GM18867 (cell line): ENCODE measurements around the gene RANBP9.

Experiments
- ATAC-seq: cut with Tn5 transposase; IDR thresholded peaks from one replicate; pipeline ENCODE4 v1.9.1; 2021; ENCODE audit warnings: mild to moderate bottlenecking, moderate library complexity; ENCODE audit not compliant: unreplicated experiment

The RANBP9 gene

DNA sequence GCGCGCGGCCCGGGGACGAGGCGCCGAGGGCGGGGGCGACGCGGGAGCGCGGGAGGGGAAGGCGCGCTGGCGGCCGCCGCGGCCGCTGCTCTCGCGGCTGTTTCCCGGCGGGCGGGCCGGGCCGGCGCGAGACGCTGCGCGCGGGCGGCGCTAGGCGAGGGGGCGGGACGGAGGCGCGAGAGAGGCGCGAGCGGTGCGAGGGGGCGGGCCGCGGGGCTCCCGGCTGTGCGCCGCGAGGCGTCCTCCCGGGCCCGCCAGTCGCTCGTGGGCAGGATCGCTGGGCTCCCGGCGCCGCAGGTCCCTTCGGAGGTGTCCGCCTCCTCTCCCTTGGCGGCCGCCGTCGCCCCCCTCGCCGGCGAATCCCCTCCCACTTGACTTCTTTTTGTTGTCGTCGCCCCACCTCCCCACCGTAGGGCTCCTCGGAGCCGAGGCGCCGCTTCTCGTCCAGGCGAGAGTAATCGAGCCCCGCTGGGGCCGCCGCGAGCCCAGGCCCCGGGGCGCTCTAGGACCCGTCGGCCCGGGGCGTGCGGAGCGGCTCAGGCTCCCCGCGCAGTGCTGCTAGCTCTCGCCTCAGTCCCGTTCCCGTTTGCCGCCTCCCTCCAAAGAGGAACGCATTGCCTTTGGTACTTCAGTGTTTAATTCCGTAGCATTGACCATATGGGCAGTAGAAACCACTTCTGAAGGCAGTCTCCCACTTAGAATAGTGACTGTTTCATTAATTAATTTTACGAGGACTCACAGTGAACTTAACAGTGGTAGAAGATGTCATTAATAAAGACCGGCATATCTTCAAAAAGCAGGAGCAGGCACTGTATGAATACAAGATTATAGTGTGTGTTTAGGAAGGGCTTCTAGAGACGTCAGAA, at the start of gene RANBP9:
TSS of gene RANBP9 (minus strand) at position 103 of the 866 bp plus-strand sequence. CDS start 330 bp downstream, outside the sequence.
- ATAC-seq = peak; percentile 78

- ATAC-seq = no peak
Observed at GRCh38 chr6:13760307-13761304, 49.0 kb upstream of the RANBP9 start.

- no peak for ATAC-seq
Observed at GRCh38 chr6:13759025-13759424, 47.4 kb upstream of the RANBP9 start.

GRCh38 chr6:13754644-13755043, 43.0 kb upstream of the RANBP9 start:
- no peak for ATAC-seq

- no peak for ATAC-seq
Observed at GRCh38 chr6:13743736-13744127, 32.1 kb upstream of the RANBP9 start.

DNA sequence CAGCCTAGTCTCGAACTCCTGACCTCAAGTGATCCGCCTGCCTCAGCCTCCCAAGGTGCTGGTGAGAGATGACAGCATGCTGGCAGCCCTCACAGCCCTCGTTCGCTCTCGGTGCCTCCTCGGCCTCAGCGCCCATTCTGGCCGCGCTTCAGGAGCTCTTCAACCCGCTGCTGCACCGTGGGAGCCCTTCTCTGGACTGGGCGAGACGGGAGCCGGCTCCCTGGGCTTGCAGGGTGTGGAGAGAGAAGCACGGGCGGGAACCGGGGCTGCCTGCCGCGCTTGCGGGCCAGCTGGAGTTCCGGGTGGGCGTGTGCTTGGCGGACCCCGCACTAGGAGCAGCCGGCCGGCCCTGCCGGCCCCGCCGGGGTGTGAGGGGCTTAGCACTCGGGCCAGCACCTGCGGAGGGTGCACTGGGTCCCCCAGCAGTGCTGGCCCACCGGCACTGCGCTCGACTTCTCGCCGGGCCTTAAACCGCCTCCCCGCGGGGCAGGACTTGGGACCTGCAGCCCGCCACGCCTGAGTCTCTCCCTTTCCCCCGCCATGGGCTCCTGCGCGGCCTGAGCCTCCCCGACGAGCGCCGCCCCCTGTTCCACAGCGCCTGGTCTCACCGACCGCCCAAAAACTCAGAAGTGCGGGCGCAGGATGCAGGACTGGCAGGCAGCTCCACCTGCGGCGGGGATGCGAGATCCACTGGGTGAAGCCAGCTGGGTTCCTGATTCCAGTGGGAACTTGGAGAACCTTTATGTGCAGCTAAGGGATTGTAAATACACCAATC, 31.5 kb upstream of the RANBP9 start:
- no peak for ATAC-seq

GRCh38 chr6:13741365-13741764, 29.7 kb upstream of the RANBP9 start:
- ATAC-seq = no peak

DNA sequence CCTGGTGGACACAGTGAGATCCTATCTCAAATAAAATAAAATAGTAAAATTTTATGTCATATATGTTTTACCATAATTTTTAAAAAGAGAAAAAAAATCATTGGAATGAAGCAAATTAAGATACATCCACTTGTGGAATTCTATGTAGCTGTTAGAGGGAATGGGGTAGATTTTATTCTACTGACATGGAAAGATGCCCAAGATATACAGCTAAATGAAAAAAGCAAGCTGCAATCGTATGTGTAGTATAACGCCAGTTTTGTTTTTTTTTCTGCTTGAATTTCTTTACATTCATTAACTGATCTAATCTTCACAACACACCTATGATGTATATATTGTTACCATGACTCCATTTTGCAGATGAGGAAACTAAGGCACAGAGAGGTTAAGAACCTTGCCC, 23.4 kb upstream of the RANBP9 start:
- ATAC-seq = no peak

DNA sequence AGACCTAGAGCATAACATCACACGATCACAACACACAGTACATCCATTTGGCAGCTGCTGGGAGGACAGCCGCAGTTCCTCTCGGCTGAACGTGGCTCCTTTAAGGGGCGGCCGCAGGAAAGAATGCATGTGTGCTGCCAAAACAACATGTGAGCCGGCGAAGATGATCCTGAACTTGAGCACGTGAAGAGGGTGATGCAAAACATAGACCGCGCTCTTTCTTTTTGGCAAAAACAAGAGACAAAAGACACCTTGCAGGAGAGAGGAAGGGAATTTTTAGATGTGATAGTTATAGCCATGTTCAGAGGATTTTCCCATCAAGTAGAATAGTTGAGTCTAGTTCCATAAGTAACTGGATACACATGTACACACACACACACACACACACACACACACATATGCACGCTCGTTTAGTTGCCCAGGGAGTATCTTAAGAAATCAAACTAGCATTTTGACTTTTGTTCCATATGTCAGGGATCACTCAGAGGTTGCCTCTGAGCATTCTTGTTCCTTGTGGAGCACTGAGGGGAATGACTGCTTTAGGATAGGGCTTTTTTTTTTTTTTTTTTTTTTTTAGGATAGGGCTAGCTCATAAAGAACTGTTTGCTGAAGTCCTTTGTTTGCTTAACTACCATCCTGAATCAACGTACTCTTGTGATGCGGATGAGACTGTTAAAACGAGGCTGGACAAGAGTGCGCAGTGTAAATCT, 21.7 kb upstream of the RANBP9 start:
- ATAC-seq = no peak

DNA sequence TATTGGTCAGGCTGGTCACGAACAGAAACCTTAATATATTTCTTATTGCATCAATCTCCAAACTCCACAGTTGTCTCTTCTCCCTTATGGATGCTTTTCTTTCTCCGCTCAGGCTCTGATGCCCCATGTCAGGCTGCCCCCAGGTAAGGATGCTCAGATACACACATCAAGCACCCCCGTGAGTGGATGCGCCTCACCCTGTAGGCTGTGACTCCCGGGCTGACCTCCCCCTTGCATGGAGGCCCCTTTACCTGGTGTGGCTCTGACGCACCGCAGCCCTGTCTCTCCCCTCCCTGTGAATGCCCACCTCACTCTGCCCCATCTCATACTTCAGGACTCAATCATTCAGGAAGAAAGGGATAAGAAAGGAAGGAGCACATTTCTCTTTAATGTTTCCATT, 19.1 kb upstream of the RANBP9 start:
- ATAC-seq = no peak

DNA sequence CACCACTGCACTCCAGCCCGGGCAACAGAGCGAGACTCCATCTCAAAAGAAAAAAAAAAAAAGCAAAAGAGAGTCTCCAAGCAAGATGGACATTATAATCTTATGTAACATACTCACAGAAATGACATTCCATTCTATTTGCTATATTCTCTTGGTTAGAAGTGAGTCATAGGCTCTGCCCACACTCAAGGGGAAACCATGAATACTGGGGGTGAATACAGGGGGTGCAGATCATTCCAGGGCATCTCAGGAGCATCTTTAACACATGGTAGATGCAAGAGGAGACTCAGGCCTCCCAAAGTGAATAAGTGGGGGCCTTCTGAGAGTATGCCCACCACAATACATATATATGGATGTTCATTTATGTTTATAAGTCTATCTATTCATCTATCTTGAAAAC, 18.3 kb upstream of the RANBP9 start:
- no peak for ATAC-seq

DNA sequence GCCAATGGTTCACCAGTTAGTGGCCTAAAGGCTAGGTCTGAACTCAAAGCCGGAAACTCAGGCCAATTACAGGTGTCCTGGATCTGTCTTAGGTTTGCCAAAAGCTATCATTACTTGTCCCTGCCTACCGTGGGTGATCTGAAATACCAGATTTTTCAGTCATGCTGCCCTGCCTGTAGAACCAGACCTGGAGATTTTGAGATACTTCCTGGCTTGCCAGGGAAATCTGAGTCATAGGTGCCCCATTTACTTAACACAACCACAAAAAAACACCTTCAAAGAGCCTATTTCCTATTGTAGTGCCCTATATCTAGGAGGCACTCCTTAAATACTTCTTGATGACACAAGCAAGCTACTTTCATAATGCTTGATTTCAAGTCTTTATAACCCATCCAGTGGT, 13.9 kb upstream of the RANBP9 start:
- no peak for ATAC-seq

DNA sequence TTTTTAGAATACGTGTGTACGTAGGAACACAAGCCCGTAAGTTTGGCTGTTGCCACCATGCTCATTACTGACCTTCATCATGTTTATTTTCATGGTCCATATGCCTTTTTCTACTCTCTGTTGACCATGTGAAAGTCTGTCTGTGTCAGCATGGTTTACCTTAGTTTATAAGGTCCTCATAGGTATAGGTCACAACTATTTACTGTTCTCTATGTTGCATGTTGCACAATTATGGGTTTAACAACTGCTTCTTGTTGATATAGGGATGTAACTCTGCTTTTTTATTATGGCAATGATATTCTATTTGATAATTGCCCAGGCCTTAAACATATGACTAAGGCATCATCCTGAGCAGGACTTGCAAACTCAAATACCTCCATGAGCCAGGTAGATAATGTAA, 13.4 kb upstream of the RANBP9 start:
- no peak for ATAC-seq

DNA sequence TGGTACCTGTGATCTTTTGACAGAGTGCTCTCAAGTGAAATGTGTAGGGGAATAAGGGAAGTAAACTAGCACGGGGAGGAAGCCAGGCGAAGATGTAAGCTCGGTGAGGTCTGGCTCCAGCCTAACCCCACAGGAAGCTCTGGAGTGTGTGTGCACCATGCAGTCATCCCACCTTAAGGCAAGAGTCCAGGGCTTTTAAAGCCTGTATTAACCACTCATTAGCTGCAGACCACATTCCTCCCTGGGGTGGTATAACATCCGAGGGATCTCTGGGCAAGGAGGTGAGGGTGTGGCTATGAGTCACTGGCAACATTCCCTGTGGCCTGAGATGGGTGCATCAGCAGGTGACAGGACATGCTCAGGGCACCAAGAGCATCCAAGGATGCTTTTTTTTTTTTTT, 12.5 kb upstream of the RANBP9 start:
- no peak for ATAC-seq

DNA sequence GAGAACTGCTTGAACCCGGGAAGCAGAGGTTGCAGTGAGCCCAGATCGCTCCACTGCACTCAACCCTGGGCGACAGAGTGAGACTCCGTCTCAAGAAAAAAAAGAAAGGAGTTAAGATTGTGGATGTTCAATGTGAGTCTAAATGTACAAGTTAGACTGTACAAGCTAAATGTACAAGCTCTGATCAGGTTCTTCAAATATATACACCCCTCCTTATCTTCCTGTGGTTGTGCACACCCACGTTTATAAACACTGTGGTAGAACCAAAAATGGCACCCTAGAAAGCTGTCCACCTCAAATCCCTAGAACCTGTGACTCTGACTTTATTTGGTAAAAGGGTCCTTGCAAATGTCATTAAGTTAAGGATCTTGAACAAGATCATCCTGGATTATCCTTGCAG, 11.2 kb upstream of the RANBP9 start:
- ATAC-seq = no peak

GRCh38 chr6:13718123-13718458, 6.5 kb upstream of the RANBP9 start:
- no peak for ATAC-seq

DNA sequence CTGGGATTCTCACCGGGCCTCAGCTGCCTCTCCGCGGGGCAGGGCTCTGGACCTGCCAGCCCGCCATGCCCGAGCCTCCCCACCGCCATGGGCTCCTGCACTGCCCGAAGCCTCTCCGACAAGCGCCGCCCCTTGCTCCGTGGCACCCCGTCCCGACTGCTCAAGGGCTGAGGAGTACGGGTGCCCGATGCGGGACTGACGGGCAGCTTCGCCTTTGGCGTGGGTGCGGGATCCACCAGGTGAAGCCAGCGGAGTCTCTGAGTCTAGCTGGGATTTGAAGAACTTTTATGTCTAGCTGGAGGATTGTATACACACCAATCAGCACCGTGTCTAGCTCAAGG, 5.3 kb upstream of the RANBP9 start:
- no peak for ATAC-seq

GRCh38 chr6:13716225-13716954, 4.8 kb upstream of the RANBP9 start:
- no peak for ATAC-seq

DNA sequence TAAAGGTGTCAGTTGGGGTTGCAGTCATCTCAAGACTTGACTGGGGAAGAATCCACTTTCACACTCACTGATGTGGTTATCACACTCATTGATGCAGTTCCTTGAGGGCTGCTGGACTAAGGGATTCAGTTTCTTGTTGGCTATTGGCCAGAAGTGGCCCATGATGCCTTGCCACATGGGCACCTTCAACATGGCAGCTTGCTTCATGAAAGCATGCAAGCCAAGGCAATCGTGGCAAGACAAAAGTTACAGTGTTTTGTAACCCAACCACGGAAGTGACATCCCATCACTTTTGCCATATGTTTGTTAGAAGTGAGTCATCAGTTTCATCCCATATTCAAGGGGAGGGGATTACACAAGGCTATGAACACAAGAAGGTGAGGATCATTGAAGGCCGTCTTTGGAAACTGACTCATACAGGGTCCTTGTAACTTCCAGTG, 3.8 kb upstream of the RANBP9 start:
- ATAC-seq = no peak

- ATAC-seq = no peak
Observed at GRCh38 chr6:13712599-13712898, 914 bp upstream of the RANBP9 start.
